ENCODE results near the gene ACSM6.

DNA sequence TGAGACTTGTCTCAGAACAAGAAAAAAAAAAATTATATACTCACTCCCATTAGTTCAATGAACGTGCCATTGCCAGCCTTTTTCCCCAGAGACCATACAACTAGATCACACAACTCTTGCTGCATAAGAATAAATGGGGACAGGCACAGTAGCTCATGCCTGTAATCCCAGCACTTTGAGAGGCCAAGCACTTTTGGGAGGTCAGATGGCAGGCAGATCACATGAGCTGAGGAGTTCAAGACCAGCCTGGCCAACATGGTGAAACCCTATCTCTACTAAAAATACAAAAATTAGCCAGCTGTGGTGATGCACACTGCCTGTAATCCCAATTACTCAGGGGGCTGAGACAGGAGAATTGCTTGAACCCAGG, 83.1 kb downstream of the ACSM6 start:
- TF ChIP-seq, protein P1, sequence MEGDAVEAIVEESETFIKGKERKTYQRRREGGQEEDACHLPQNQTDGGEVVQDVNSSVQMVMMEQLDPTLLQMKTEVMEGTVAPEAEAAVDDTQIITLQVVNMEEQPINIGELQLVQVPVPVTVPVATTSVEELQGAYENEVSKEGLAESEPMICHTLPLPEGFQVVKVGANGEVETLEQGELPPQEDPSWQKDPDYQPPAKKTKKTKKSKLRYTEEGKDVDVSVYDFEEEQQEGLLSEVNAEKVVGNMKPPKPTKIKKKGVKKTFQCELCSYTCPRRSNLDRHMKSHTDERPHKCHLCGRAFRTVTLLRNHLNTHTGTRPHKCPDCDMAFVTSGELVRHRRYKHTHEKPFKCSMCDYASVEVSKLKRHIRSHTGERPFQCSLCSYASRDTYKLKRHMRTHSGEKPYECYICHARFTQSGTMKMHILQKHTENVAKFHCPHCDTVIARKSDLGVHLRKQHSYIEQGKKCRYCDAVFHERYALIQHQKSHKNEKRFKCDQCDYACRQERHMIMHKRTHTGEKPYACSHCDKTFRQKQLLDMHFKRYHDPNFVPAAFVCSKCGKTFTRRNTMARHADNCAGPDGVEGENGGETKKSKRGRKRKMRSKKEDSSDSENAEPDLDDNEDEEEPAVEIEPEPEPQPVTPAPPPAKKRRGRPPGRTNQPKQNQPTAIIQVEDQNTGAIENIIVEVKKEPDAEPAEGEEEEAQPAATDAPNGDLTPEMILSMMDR (IDR thresholded peaks at IDR 0.05; ENCODE audit: low read depth, low read length, poor library complexity, severe bottlenecking), result no peak
- TF ChIP-seq EZH2phosphoT487 (IDR thresholded peaks at IDR 0.05; ENCODE audit: borderline replicate concordance, low read length), result no peak

Data from DOHH2 (cell line).